PC-9 (cell line): ENCODE results near the gene NAA50. TPM values are rescaled to one million over a fixed set of nuclear protein-coding genes. Genes with fewer than 3 reads are reported as not detected.

Experiments
- BruUV-seq: library from RNA; stranded (reverse); fragments of 400-500 nt; replicated peaks from 2 replicates; lab custom pipeline; 2021; lab: Mats Ljungman, UMichigan
- CTCF ChIA-PET: fragments of 300-600 bp; sonication (Branson Sonifier 250); formaldehyde crosslinking; loops from one replicate; lab custom pipeline; 2022; ENCODE audit warnings: antibody characterized with exemption; lab: Charles Lee
- POLR2A ChIA-PET: fragments of 300-600 bp; sonication (Branson Sonifier 250); formaldehyde crosslinking; loops from one replicate; lab custom pipeline; 2022; ENCODE audit warnings: antibody characterized with exemption; ENCODE audit not compliant: unreplicated experiment; lab: Charles Lee
- DNase-seq, 2 experiments: peaks; one replicate each; pipeline versions ENCODE4 v3.0.0 to v3.0.0-alpha.2; 2015 to 2022; ENCODE audit warnings: mixed read lengths in 1 of 2
- H2AFZ ChIP-seq: fragments of 200-600 bp; sonication (generic); 2 replicates; pipeline ENCODE4 v1.8.1; 2017; ENCODE audit warnings: antibody characterized with exemption
- H3F3A ChIP-seq: fragments of 200-600 bp; sonication (generic); 2 replicates; pipeline ENCODE4 v1.8.1; 2017; ENCODE audit warnings: antibody characterized with exemption, mild to moderate bottlenecking, low read depth; ENCODE audit not compliant: insufficient read depth
- H3K27ac ChIP-seq: fragments of 200-600 bp; sonication (generic); 2 replicates; pipeline ENCODE4 v1.6.1; 2016; ENCODE audit warnings: mixed run types
- H3K27me3 ChIP-seq: fragments of 200-600 bp; sonication (generic); 2 replicates; pipeline ENCODE4 v1.6.1; 2016; ENCODE audit warnings: low read depth, mixed run types; ENCODE audit not compliant: insufficient read depth
- H3K36me3 ChIP-seq: fragments of 200-600 bp; sonication (generic); 2 replicates; pipeline ENCODE4 v1.6.1; 2016; ENCODE audit warnings: low read depth, mixed run types
- H3K4me1 ChIP-seq: fragments of 200-600 bp; sonication (generic); replicated peaks from 2 replicates; pipeline ENCODE4 v1.6.1; 2016; ENCODE audit warnings: mixed run types; ENCODE audit not compliant: insufficient read depth
- H3K4me2 ChIP-seq: fragments of 200-600 bp; sonication (generic); 2 replicates; pipeline ENCODE4 v1.6.1; 2017; ENCODE audit warnings: mixed run types
- H3K4me3 ChIP-seq: fragments of 200-600 bp; sonication (generic); 2 replicates; pipeline ENCODE4 v1.6.1; 2016; ENCODE audit warnings: mixed run types
- H3K79me2 ChIP-seq: fragments of 200-600 bp; sonication (generic); 2 replicates; pipeline ENCODE4 v1.6.1; 2017; ENCODE audit warnings: low read depth, mixed run types
- H3K9me2 ChIP-seq: fragments of 200-600 bp; sonication (generic); 2 replicates; pipeline ENCODE4 v1.8.1; 2017; ENCODE audit warnings: mild to moderate bottlenecking; ENCODE audit not compliant: insufficient read depth
- H3K9me3 ChIP-seq: fragments of 200-600 bp; sonication (generic); 2 replicates; pipeline ENCODE4 v1.8.1; 2016; ENCODE audit warnings: low read depth; ENCODE audit not compliant: insufficient read depth
- H4K20me1 ChIP-seq: fragments of 200-600 bp; sonication (generic); 2 replicates; pipeline ENCODE4 v1.8.1; 2017; ENCODE audit not compliant: insufficient read depth
- EZH2 ChIP-seq: fragments of 200-600 bp; sonication (generic); IDR thresholded peaks from 2 replicates; pipeline ENCODE4 v1.8.0; 2017; ENCODE audit warnings: antibody characterized with exemption, low read depth
- intact Hi-C: fragments of 100-400 bp; cut with micrococcal nuclease; formaldehyde crosslinking; loops from one replicate; pipeline ENCODE4 v1.10.0; 2022; ENCODE audit not compliant: unreplicated experiment
- total RNA-seq: library from RNA; stranded (reverse); gene quantifications from 2 replicates; pipeline ENCODE4 v1.2.3, GENCODE V29; 2021
- TF ChIP-seq, protein P1 (sequence below): fragments of 200-600 bp; sonication (generic); conservative IDR thresholded peaks from 2 replicates; pipeline ENCODE4 v1.6.1; 2017; ENCODE audit warnings: mixed run types, antibody characterized with exemption, mild to moderate bottlenecking, moderate library complexity

Gene NAA50
- total RNA-seq, 1 experiment from 2014 or later, result 221 TPM

DNA sequence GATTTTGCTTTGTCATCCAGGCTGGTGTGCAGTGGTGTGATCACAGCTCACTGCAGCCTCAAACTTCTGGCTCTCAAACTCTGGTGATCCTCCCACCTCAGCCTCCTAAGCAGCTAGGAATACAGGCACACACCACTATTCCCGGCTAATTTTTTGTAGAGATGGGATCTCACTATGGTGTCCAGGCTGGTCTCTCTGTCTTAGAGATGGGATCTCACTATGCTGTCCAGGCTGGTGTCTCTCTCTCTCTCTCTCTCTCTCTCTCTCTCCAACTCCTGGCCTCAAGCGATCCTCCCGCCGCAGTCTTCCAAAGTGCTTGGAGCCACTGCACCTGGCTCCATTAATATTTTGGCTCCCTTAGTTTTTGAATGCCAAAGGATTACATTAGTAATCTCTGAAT, 67.3 kb downstream of the NAA50 start:
- TF ChIP-seq EZH2, result no peak
- TF ChIP-seq, protein P1, sequence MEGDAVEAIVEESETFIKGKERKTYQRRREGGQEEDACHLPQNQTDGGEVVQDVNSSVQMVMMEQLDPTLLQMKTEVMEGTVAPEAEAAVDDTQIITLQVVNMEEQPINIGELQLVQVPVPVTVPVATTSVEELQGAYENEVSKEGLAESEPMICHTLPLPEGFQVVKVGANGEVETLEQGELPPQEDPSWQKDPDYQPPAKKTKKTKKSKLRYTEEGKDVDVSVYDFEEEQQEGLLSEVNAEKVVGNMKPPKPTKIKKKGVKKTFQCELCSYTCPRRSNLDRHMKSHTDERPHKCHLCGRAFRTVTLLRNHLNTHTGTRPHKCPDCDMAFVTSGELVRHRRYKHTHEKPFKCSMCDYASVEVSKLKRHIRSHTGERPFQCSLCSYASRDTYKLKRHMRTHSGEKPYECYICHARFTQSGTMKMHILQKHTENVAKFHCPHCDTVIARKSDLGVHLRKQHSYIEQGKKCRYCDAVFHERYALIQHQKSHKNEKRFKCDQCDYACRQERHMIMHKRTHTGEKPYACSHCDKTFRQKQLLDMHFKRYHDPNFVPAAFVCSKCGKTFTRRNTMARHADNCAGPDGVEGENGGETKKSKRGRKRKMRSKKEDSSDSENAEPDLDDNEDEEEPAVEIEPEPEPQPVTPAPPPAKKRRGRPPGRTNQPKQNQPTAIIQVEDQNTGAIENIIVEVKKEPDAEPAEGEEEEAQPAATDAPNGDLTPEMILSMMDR, result no peak
- Histone ChIP-seq H3K79me2 (no peaks in the 10 kb centered on the region), H3K27me3 (no peaks in the 10 kb centered on the region), H3K4me1 (no peaks in the 10 kb centered on the region), H3K4me2 (no peak overlapping the region), H3K36me3 (no peaks in the 10 kb centered on the region), H3K9me3 (no peaks in the 10 kb centered on the region), H3K4me3 (no peak overlapping the region), H3K27ac (no peak overlapping the region), H3K9me2 (no peaks in the 10 kb centered on the region), H4K20me1 (no peaks in the 10 kb centered on the region), H3F3A (no peaks in the 10 kb centered on the region), H2AFZ (no peak overlapping the region)
- ChIA-PET POLR2A (interaction anchor here (0.6 kb wide), 1 partner anchor 9 kb away, joined by 21 read pairs; no protein-coding TSS in a partner anchor), CTCF (no interaction called here)
- no peak for DNase-seq
- BruUV-seq, result no TSS peak
- intact Hi-C loops, result no loop called here

DNA sequence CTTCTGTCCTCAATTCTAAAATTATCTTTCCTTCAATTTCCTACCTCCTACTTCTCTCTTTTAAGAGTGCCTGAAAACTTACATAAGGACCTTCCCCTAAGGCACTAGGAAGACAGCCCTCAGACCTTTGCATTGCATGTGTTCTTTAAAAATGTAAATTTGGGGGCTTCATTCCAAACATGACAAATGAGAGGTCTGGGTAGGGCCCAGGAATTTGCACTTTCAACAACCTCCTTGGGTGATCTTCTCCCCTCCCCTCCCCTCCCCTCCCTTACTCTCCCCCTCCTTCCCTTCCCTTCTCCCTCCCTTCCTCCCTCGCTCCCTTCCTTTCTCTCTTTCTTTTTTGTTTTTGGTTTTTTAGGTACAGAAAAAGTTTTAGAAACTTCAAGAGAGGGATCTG, 68.3 kb downstream of the NAA50 start:
- Histone ChIP-seq H4K20me1 (no peaks in the 10 kb centered on the region), H3K4me3 (no peak overlapping the region), H3K27ac (no peak overlapping the region), H3K36me3 (0 out of 2 replicates have a peak, but pooled peaks cover 5% of the 10 kb centered on the region), H3K4me1 (no peaks in the 10 kb centered on the region), H3F3A (no peaks in the 10 kb centered on the region), H3K4me2 (no peak overlapping the region), H3K79me2 (no peaks in the 10 kb centered on the region), H3K27me3 (no peaks in the 10 kb centered on the region), H2AFZ (no peak overlapping the region), H3K9me2 (no peaks in the 10 kb centered on the region), H3K9me3 (no peaks in the 10 kb centered on the region)
- intact Hi-C loops, result no loop called here
- POLR2A ChIA-PET, result no interaction called here
- DNase-seq, result no peak
- CTCF ChIA-PET, result no interaction called here
- TF ChIP-seq, protein P1, result no peak
- no peak for TF ChIP-seq EZH2
- BruUV-seq, result no TSS peak

DNA sequence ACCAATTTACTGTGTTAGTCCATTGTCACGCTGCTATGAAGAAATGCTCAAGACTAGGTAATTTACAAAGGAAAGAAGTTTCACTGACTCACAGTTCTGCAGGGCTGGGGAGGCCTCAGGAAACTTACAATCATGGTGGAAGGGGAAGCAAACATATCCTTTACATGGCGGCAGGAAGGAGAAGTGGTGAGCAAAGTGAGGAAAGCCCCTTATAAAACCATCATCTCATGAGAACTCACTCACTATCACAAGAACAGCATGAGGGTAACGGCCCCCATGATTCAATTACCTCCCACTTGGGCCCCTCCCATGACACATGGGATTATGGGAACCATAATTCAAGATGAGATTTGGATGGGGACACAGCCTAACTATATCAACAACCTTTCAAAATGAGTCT, 69.8 kb downstream of the NAA50 start:
- no peaks in the 10 kb centered on the region for H3K79me2 ChIP-seq
- CTCF ChIA-PET, result no interaction called here
- no TSS peak for BruUV-seq
- no peak overlapping the region for H3K4me2 ChIP-seq
- no peaks in the 10 kb centered on the region for H3K4me1 ChIP-seq
- H4K20me1 ChIP-seq, result no peaks in the 10 kb centered on the region
- intact Hi-C loops, result no loop called here
- H3K9me2 ChIP-seq, result no peaks in the 10 kb centered on the region
- H3K4me3 ChIP-seq, result no peak overlapping the region
- H3F3A ChIP-seq, result no peaks in the 10 kb centered on the region
- no peak overlapping the region for H3K27ac ChIP-seq
- 0 out of 2 replicates have a peak, but pooled peaks cover 5% of the 10 kb centered on the region for H3K36me3 ChIP-seq
- no peak overlapping the region for H2AFZ ChIP-seq
- TF ChIP-seq, protein P1, result no peak
- TF ChIP-seq EZH2, result no peak
- no peak for DNase-seq
- no peaks in the 10 kb centered on the region for H3K27me3 ChIP-seq
- no peaks in the 10 kb centered on the region for H3K9me3 ChIP-seq
- POLR2A ChIA-PET, result interaction anchor here (0.6 kb wide), 1 partner anchor 45 kb away, joined by 3 read pairs; no protein-coding TSS in a partner anchor
